GM10248 (cell line): ENCODE results near the gene PRSS35.
"Not testable (repeated sequence)": the region's sequence is repeated elsewhere in the genome, so short reads cannot be mapped to it uniquely, and the experiment has no call there.

Experiments
- CTCF ChIA-PET: fragments of 300-600 bp; sonication (Branson Sonifier 250); formaldehyde crosslinking; extraction: SDS; loops from one replicate; lab custom pipeline; 2021; ENCODE audit warnings: antibody characterized with exemption; lab: Yijun Ruan, JAX
- POLR2A ChIA-PET: fragments of 350-650 bp; sonication (Branson Sonifier 250); formaldehyde crosslinking; extraction: SDS; loops from one replicate; lab custom pipeline; 2020; ENCODE audit warnings: antibody characterized with exemption; lab: Yijun Ruan, JAX
- DNase-seq: peaks from one replicate; pipeline ENCODE4 v3.0.0; 2012; ENCODE audit errors: extremely low spot score
- TF ChIP-seq, protein P1 (sequence below): IDR thresholded peaks from 2 replicates; pipeline ENCODE4 v1.5.1; 2012; ENCODE audit warnings: mild to moderate bottlenecking, low read depth; ENCODE audit errors: extremely low read depth, missing control alignments, control extremely low read depth

PRSS35 gene

DNA sequence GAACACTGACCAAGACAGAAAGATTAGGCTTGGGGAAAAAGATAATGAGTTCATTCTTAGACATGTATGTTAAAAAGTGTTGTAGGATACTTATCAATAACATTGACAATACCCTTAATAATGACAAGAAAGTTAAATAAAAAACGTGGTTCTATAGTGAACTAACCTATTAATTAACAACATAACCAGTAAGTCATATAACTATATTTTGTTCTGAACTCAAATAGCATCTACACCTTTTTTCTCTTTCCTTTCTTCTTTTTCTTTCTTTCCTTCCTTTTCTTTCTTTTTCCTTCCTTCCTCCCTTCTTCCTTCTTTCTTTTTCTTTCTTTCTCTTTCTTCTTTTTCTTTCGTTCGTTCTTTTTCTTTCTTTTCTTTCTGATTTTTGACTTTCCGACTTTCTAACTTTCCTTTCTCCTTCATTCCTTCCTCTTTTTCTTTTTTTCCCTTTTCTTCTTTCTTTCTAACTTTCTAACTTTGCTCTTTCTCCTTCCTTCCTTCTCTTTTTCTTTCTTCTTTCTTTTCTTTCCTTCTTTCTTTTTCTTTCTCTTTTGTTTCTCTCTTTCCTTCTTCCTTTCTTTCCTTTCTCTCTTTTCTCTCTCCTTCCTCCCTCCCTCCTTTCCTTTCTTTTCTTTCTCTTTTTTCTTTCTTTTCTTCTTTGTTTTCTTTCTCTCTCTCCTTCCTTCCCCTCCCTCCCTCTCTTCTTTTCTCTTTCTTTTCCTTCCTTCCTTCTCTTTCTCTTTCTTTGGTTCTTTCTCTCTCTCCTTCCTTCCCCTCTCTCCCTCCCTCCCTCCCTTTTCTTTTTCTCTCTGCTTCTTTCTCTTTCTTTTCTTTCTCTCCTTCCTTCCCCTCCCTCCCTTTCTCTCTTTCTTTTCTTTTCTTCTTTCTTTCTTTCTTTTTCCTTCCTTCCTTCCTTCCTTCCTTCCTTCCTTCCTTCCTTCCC, 24.6 kb downstream of the PRSS35 start:
- ChIA-PET CTCF (interaction anchor here (0.6 to 1.2 kb wide), 29 partner anchors 10 to 472 kb away, joined by 3 to 14 read pairs (median 4); partner anchors contain the start of genes PRSS35 and UBE3D), POLR2A (no interaction called here)
- TF ChIP-seq, protein P1, sequence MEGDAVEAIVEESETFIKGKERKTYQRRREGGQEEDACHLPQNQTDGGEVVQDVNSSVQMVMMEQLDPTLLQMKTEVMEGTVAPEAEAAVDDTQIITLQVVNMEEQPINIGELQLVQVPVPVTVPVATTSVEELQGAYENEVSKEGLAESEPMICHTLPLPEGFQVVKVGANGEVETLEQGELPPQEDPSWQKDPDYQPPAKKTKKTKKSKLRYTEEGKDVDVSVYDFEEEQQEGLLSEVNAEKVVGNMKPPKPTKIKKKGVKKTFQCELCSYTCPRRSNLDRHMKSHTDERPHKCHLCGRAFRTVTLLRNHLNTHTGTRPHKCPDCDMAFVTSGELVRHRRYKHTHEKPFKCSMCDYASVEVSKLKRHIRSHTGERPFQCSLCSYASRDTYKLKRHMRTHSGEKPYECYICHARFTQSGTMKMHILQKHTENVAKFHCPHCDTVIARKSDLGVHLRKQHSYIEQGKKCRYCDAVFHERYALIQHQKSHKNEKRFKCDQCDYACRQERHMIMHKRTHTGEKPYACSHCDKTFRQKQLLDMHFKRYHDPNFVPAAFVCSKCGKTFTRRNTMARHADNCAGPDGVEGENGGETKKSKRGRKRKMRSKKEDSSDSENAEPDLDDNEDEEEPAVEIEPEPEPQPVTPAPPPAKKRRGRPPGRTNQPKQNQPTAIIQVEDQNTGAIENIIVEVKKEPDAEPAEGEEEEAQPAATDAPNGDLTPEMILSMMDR = no peak
- no peak for DNase-seq

DNA sequence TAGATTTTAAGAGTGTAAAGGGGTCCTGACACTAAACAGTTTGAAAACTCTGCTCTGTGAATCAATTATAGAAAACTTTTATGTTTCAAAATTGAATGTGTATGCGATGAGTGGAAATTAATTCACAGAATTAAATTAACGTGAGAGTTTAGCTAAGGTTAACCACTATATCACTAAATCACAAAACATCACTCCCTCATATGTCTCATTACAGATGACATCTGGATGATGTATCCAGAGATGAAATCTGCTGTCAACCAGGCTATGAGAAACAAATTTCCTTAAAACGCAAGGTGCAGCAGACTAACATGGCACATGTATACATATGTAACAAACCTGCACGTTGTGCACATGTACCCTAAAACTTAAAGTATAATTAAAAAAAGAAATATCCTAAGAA, 27.3 kb downstream of the PRSS35 start:
- POLR2A ChIA-PET = no interaction called here
- no peak for DNase-seq
- CTCF ChIA-PET = interaction anchor here (1.0 to 1.8 kb wide), 2 partner anchors 16 to 22 kb away, joined by 3 to 4 read pairs; no protein-coding TSS in a partner anchor
- TF ChIP-seq, protein P1 = no peak

DNA sequence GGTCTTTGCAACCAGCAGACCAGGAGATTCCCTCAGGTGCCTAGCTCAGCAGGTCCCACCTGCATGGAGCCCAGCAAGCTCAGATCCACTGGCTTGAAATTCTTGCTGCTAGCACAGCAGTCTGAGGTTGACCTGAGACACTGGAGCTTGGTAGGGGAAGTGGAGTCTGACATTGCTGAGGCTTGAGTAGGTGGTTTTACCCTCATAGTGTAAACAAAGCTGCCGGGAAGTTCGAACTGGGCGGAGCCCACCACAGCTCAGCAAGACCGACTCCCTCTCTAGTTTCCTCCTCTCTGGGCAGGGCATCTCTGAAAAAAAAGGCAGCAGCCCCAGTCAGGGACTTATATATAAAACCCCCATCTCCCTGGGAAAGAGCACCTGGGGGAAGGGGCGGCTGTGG, 34.3 kb downstream of the PRSS35 start:
- TF ChIP-seq, protein P1 = no peak
- ChIA-PET POLR2A (no interaction called here), CTCF (interaction anchor here (2.3 kb wide), 1 partner anchor 11 kb away, joined by 8 read pairs; no protein-coding TSS in a partner anchor)
- no peak for DNase-seq

DNA sequence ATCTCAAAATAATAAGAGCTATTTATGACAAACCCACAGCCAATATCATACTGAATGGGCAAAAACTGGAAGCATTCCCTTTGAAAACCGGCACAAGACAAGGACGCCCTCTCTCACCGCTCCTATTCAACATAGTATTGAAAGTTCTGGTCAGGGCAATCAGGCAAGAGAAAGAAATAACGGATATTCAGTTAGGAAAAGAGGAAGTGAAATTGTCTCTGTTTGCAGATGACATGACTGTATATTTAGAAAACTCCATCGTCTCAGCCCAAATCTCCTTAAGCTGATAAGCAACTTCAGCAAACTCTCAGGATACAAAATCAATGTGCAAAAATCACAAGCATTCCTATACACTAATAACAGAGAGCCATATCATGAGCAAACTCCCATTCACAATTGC, 38.1 kb downstream of the PRSS35 start:
- DNase-seq, POLR2A ChIA-PET: not testable (repeated sequence)
- CTCF ChIA-PET = interaction anchor here (0.7 kb wide), 1 partner anchor 14 kb away, joined by 4 read pairs; no protein-coding TSS in a partner anchor

DNA sequence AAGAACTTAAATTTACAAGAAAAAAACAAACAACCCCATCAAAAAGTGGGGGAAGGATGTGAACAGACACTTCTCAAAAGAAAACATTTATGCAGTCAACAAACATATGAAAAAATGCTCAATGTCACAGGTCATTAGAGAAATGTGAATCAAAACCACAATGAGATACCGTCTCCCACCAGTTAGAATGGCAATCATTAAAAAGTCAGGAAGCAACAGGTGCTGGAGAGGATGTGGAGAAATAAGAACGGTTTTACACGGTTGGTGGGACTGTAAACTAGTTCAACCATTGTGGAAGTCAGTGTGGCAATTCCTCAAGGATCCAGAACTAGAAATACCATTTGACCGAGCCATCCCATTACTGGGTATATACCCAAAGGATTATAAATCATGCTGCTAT, 39.4 kb downstream of the PRSS35 start:
- POLR2A ChIA-PET, DNase-seq, CTCF ChIA-PET: not testable (repeated sequence)

DNA sequence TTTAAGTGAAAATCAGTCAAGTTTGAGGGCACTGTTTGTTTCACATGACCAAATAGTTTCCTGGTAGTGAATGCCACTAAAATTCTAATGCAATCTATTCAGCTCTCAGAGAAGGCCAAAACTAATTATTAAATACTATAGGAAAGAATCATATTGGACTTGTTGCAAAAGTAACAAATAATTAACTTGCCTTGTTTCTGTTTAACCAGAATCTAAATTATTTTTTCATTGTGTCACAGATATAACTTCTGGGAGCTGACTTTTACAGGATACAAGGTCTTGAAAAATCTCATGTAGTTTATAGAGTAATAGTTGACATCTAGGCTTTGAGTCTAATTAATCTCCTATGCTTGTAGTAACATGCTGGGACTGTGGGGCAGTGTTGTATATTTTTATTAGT, 44.5 kb downstream of the PRSS35 start:
- TF ChIP-seq, protein P1 = no peak
- POLR2A ChIA-PET = no interaction called here
- CTCF ChIA-PET = interaction anchor here (1.7 kb wide), 1 partner anchor 21 kb away, joined by 7 read pairs; no protein-coding TSS in a partner anchor
- no peak for DNase-seq

DNA sequence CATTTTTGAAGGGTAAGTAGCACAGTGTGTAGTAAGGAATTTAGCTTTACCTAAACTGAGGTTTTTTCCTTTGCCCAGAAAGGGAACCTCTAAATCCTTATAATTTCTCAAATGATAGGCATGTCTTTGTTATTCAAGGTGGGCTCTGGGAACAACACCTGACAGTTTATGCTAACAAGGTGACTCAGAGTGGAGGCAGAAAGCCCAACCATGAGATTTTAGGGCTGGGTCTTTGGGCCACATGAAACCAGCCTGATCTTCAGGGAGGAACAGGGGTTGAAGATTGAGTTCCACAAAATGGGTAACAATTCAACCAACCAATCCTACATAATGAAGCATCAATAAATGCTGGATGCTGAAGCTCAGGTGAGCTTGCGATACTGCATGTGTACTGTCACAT, 46.6 kb downstream of the PRSS35 start:
- ChIA-PET POLR2A (no interaction called here), CTCF (interaction anchor here (1.1 kb wide), 1 partner anchor 23 kb away, joined by 4 read pairs; no protein-coding TSS in a partner anchor)
- TF ChIP-seq, protein P1 = no peak
- DNase-seq = no peak

DNA sequence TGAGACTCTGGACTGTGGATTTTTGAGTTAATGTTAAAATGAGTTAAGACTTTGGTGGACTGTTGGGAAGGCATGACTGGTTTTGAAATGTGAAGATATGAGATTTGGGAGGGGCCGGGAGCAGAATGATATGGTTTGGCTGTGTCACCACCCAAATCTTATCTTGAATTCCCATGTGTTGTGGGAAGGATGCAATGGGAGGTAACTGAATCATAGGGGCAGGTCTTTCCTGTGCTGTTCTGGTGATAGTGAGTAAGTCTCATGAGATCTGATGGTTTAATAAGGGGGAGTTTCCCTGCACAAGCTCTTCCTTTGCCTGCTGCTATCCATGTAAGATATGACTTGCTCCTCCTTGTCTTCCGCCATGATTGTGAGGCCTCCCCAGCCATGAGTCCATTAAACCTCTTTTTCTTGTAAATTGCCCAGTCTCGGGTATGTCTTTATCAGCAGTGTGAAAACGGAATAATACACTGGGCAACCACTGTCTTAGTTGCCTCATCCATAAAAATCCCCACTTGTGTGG, 59.4 kb downstream of the PRSS35 start:
- POLR2A ChIA-PET, DNase-seq, CTCF ChIA-PET: not testable (repeated sequence)
